GM19099 (cell line): ENCODE results near the gene MRPS35.

Experiments used
- POLR2A ChIP-seq: IDR thresholded peaks from 3 replicates; pipeline ENCODE4 v1.6.1; 2011; ENCODE audit warnings: low read depth; ENCODE audit not compliant: insufficient read length; ENCODE audit errors: extremely low read depth

Gene MRPS35

DNA sequence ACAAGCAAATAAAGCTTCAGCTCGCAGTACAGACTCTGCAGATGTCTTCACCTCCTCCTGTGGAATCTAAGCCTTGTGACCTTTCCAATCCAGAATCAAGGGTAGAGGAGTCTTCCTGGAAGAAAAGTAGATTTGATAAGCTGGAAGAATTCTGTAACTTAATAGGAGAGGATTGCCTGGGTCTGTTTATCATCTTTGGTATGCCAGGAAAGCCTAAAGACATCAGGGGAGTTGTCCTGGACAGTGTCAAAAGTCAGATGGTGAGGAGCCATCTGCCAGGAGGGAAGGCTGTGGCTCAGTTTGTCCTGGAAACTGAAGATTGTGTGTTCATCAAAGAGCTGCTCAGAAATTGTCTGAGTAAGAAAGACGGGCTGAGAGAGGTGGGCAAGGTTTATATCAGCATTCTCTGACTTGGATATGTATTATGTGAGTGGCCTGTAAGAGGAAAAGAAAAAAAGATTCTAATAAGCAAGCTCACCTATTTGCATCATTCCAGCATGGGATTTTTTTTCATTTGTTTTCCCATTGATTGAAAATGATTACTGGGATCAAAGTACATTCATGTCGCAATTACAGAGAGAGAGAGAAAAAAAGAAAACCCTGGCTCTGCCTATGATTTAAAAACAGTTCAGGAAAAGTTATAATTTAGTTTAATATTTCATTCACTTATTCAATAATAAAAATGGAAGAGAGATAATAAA, 13.6 kb upstream of the MRPS35 start:
- no peak for TF ChIP-seq POLR2A

DNA sequence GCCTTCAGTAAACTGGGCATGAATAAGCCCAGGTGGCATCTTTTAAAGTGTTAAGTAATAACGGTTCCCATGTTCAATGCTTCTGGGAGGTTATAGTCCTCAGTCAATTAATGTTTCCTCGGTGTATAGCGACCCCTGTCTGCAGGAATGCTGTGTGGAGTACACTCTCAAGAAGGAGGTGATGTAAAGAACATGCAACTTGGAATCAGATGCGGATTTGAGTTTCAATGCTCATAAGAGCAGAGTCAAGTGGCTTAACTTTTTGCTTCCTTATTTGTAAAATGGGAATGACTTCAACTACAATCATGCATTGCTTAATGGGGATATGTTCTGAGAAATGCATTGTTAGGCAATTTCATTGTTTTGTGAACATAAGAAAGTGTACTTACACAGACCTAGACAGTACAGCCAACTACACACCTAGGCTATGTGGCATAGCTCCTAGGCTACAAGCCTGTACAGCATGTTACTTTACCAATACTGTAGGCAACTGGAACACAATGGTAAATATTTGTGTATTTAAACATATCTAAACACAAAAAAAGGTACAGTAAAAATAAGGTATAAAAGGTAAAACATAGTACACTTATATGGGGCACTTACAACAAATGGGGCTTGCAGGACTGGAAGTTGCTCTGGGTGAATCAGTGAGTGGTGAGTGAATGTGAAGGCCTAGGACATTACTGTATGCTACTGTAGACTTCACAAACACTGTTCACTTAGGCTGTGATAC, 6.7 kb upstream of the MRPS35 start:
- TF ChIP-seq POLR2A = no peak

DNA sequence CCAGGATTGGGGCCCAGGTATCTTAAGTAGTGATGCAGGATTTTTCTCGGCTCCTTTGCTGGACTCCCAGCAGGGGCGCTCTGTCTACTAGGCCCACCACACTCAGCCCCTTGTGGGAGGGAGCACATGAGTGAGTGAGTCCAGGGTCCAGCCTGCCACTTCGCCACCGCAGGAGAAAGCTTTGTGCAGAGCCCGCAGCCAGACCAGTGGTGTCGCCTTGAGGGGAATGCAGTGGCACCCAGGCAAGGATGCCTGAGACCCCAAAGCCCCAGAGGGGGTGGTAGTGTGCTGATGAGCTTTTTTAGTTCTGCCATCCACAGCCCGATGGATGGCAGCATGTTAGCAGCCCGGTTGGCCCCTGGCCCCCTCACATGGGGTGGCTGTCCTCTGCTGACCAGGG, 5.4 kb upstream of the MRPS35 start:
- TF ChIP-seq POLR2A = no peak

DNA sequence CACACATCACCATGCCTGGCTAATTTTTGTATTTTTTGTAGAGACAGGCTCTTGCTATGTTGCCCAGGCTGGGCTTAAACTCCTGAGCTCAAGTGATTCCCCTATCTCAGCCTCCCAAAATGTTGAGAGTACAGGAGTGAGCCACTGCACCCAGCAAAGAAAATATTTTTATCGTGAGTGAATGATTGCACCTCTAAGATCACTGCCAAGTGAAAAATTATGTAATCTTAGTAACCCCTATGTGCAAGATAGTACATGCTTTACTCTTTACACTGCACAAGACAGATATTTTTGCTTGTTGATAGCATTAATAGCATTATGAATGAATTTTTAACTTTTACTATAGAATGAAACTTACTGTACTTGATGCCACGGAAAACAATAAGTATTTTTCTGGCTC, 3.4 kb upstream of the MRPS35 start:
- TF ChIP-seq POLR2A = no peak

DNA sequence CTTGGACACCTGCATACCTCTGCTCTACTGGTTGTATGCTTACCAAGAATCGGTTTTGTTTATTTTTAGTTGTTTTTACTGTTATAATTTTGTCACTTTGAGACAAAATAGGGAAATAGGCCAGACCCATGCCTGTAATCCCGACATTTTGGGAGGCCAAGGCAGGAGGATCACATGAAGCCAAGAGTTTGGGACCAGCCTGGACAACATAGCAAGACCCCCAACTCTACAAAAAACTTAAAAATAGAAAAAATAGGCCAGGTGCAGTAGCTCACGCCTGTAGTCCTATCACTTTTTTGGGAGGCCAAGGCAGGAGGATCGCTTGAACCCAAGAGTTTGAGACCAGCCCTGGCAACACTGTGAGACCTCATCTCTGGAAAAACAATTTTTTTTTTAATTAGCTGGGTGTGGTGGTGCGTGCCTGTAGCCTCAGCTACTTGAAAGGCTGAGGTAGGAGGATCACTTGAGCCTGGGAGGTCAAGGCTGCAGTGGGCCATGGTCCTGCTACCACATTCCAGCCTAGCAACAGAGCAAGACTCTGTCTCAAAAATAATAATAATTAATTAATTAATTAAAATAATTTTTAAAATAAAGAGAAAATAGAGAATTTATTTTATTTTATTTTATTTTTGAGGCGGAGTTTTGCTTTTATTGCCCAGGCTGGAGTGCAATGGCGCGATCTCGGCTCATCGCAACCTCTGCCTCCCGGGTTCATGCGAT, 1.3 kb upstream of the MRPS35 start:
- no peak for TF ChIP-seq POLR2A

DNA sequence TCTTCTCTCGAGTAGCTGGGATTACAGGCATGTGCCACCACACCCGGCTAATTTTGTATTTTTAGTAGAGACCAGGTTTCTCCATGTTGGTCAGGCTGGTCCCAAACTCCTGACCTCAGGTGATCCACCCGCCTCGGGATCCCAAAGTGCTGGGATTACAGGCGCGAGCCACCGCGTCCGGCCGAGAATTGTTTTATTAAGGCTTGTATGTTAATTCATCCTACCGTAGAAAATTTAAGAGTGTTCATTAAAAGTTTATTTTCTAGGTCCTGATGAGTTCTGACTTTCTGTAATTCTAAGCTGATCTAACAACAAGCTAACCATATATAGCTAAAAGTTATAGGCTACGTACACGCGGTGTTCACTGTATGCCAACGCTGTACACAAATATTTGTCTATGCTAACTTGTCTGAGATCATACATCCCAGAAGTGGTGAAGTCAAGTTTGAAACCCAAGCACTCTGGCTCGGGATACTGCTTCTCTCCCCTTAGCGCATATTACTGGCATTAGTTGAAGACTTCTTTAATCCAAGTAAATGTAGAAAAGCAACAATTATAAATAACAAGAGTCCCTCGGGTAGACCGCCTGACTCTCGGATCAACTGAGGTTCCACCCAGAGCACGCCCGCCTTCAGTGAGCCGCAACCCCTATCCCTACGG, 570 bp upstream of the MRPS35 start:
- TF ChIP-seq POLR2A = no peak

DNA sequence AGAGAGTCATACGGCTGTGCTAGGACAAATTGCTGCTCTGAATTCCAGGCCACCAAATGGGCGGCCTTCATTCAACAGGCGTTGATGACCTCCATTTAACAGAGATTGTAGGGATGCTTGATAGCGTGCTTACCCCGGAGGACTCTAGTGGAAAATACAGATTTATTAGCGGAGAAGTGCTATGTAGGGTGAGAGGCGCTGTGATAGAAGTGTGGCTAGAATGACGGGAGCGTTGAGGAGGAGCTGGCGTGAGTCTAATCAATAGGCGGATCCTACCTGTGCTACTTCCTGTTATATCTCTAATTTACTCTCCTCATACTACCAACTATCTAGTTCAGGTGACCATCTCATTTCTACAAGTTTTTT, 668 bp downstream of the MRPS35 start:
- TF ChIP-seq POLR2A = no peak

DNA sequence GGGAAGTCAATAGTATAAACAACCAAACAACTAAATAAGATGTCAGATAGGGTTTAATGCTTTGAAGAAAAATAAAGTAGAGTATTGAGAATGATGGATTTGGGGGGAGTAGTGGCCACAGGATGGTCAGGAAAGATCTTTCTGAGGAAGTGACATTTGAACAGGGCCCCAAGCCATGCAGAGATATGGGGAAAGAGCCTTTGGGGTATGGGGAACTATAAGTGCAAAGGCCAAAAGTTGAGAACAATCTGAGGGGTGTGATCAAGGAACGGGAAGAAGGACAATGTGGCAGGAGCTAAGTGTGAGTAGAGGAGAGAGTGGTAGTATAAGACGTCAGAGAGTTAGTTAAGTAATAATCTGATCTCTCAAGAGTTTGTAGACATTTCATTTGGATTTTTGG, 1.3 kb downstream of the MRPS35 start:
- no peak for TF ChIP-seq POLR2A

DNA sequence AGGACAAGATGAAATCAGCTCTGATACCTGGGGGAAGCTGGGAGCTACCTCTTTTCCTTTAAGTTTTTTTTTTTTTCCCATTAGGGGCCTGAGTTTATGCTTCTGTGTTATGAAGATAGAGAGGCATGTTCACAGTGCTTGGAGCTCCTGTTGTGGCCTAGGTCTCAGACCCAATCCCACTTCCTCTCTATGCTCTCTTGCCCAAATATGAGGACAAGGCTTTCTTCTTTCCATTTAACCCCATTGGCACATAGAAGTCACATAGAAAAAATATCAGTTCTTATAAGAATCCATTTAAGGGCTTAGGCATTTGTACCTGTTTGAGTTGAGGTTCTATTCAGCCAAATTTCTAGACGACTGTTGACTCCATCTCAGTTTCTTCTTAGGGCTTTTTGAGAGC, 12.6 kb downstream of the MRPS35 start:
- no peak for TF ChIP-seq POLR2A

DNA sequence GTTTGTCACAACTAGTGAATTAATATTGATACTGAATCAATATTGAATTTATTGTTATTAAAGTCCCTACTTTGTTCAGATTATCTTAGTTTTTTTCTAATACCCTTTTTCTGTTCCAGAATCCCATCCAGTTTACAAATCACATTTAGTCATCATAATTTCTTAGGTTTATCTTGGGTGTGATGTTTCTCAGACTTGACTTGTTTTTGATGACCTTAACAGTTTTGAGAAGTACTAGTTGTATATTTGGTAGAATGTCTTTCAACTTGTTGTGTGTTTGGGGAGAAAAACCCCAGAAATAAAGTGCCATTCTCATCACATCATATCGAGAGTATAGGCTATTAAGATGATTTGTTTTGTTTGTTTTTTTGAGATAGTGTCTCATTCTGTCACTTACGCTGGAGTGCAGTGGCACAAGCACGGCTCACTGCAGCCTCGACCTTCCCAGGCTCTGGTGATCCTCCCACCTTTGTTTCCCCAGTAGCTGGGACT, 19.5 kb downstream of the MRPS35 start:
- no peak for TF ChIP-seq POLR2A

DNA sequence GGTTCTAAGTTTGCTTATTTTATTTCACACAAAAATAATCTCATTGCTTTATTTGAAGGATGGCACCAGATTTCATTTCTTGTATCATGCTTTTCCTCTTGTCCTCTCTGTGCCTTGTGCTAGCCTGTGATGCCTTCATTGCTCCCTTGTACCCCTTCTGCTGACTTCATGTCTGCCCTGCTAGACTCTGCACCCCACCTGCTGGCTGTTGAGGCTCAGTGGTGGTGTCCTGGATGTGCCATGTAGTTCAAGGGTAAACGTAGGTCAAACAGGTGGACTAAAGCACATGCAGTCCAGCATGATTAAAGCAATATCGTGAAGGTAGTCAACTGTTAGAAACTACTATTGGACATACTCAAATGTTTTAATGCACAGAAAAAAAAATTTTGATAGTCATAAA, 21.6 kb downstream of the MRPS35 start:
- TF ChIP-seq POLR2A = no peak

DNA sequence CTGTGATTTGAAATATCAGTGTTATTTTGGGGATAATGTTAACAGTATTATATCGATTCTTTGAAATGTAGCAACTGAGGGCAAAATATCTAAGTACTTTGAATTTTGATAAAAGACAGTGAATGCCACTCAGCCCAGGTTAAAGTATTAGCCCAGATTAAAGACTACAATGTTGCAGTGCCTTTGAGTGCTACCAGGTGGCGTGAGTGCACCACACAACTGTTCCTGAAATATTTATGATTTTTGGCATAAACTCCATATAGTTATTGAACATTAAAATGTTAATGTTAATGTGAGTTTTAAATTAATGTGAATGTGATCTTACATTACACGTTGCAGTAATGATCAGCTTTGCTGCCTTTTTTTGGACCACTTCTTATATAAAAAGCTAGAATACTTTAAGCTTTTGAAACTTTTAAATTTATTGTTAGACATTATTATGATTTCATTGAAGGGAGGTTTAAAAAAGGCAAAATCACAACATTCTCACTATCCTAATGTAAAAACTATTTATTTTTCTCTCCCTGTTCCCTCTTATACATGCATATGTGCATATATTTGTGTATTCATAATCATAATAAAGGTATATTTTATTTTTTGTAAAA, 22.5 kb downstream of the MRPS35 start:
- no peak for TF ChIP-seq POLR2A

DNA sequence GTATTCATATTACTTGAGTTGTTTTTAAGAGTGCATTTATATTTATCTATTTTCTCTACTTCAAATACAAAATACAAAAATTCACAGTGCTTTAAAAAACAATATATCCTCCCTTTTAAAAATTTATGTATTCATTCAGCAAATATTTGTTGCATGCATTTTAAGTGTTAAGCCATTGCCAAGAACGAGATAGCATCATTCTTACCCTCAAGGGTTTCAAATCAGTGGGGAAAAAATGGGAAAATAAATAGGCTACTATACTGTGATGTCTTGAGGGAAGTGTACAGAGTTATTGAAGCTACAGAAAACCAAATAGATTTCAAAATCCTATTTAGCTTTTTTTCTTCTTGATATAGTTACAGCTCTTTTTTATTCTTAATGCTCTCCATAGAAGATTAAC, 23.2 kb downstream of the MRPS35 start:
- TF ChIP-seq POLR2A = no peak

DNA sequence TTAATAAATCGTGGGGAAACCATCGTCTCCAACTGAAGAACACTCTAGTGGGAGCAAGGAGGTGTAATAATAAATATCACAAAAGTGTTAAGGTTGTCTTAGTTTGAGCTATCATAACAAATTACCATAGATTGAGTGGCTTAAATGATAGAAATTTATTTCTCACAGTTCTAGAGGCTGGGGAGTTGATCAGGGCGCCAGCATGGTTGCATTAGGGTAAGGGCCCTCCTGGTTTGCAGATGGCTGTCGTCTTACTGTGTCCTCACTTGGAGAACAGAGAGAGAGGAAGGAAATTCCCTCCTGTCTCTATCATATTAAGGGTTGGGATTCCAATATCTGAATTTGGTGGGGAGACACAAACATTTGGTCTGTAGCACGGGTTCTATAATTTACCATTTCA, 33.0 kb downstream of the MRPS35 start:
- TF ChIP-seq POLR2A = no peak
